Fibroblast of lung (primary cell): ENCODE data around the gene B3GNT9. TPM values are rescaled to one million over a fixed set of nuclear protein-coding genes. Genes with fewer than 3 reads are reported as not detected.

Experiments used
- DNase-seq, 2 donors: peaks; one replicate each; pipeline versions ENCODE4 v3.0.0 to v3.0.0-alpha.2; 2010; ENCODE audit warnings: low read depth in 2 of 2
- H2AFZ ChIP-seq: 2 replicates; pipeline ENCODE4 v1.5.1; 2012; ENCODE audit warnings: low read length, control low read depth, inconsistent platforms
- H3K27ac ChIP-seq: 2 replicates; pipeline ENCODE4 v1.5.1; 2011; ENCODE audit warnings: low read length, control low read depth; ENCODE audit not compliant: insufficient read depth
- H3K27me3 ChIP-seq: 2 replicates; pipeline ENCODE4 v1.5.1; 2011; ENCODE audit warnings: mild to moderate bottlenecking, low read length; ENCODE audit not compliant: control insufficient read depth, insufficient read depth
- H3K36me3 ChIP-seq: 2 replicates; pipeline ENCODE4 v1.5.1; 2011; ENCODE audit warnings: low read length; ENCODE audit not compliant: control insufficient read depth, insufficient read depth
- H3K4me1 ChIP-seq: 2 replicates; pipeline ENCODE4 v1.5.1; 2011; ENCODE audit warnings: low read length; ENCODE audit not compliant: control insufficient read depth, insufficient read depth; ENCODE audit errors: extremely low read depth
- H3K4me2 ChIP-seq: 2 replicates; pipeline ENCODE4 v1.5.1; 2011; ENCODE audit warnings: low read length, control low read depth; ENCODE audit not compliant: insufficient read depth; ENCODE audit errors: extremely low read depth
- H3K4me3 ChIP-seq, 4 experiments: fragments of 200-600 bp in 1 of 4; sonication (generic) in 1 of 4; replicated peaks in 1 of 4; 2 replicates each; pipeline ENCODE4 v1.5.1; 2011 to 2016; ENCODE audit warnings: low read length in 4 of 4, low read depth in 3 of 4, mild to moderate bottlenecking in 3 of 4, control low read depth in 2 of 4, inconsistent platforms in 1 of 4, mixed read lengths in 1 of 4; ENCODE audit not compliant: insufficient read depth in 1 of 4; ENCODE audit errors: control extremely low read depth in 1 of 4
- H3K79me2 ChIP-seq: 2 replicates; pipeline ENCODE4 v1.5.1; 2012; ENCODE audit warnings: mild to moderate bottlenecking, low read length, inconsistent platforms; ENCODE audit not compliant: control insufficient read depth, insufficient read depth
- H3K9ac ChIP-seq: 2 replicates; pipeline ENCODE4 v1.5.1; 2011; ENCODE audit warnings: mild to moderate bottlenecking, low read length, control low read depth; ENCODE audit not compliant: insufficient read depth
- H3K9me3 ChIP-seq: 2 replicates; pipeline ENCODE4 v1.5.1; 2012; ENCODE audit warnings: low read depth, low read length; ENCODE audit not compliant: control insufficient read depth, insufficient read depth
- H4K20me1 ChIP-seq: 2 replicates; pipeline ENCODE4 v1.5.1; 2011; ENCODE audit warnings: low read length; ENCODE audit not compliant: control insufficient read depth, insufficient read depth; ENCODE audit errors: extremely low read depth
- EZH2 ChIP-seq: IDR thresholded peaks from 2 replicates; pipeline ENCODE4 v1.5.1; 2012; ENCODE audit warnings: low read length, control low read depth, mild to moderate bottlenecking; ENCODE audit errors: missing control alignments
- polyA plus RNA-seq, 2 donors: library from polyadenylated mRNA; depleted of rRNA in 1 of 2; stranded (reverse) in 1 of 2; unstranded in 1 of 2; fragments of >200 nt; gene quantifications; 2 replicates each; pipeline ENCODE4 v1.2.1, GENCODE V29; 2011 to 2012; ENCODE audit warnings: missing spikeins in 1 of 2
- total RNA-seq: library from RNA; depleted of rRNA; stranded (reverse); fragments of >200 nt; gene quantifications from 2 replicates; pipeline ENCODE4 v1.2.1, GENCODE V29; 2014
- TF ChIP-seq, protein P1 (sequence below), 2 donors: IDR thresholded peaks in 1 of 2; conservative IDR thresholded peaks in 1 of 2; 1 replicate in 1 of 2; 2 replicates in 1 of 2; pipeline ENCODE4 v1.5.1; 2011 to 2012; ENCODE audit warnings: low read length in 2 of 2, control low read depth in 1 of 2, inconsistent platforms in 1 of 2, low read depth in 1 of 2, mild to moderate bottlenecking in 1 of 2

The B3GNT9 gene
- total and polyA plus RNA-seq, 2 donors (not counting 1 experiment from before 2014, with no cell fraction given), result 29.6 to 34.7 TPM

DNA sequence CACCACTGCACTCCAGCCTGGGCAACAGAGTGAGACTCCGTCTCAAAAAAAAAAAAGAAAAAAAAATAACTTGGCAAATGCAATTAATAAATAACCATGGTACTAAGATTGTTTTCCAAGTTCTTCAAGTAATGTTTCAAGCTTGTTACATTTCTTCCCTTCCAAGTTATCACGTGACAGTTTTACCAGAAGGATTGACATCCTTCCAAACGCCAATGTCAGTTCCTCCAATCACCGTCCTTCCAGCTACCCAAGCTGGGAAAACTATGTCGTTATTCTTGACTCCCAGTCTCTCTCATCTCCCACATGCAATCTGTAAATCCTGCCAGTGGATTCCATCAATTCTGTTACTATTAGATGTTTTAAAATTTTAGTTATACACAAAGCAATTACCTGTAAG lies 44.9 kb downstream of the B3GNT9 start:
- Histone ChIP-seq H3K4me1 (peaks cover 11% of the 10 kb centered on the region), H4K20me1 (no peaks in the 10 kb centered on the region), H3K36me3 (no peaks in the 10 kb centered on the region), H3K27ac (no peak overlapping the region), H3K27me3 (no peaks in the 10 kb centered on the region), H3K9me3 (no peaks in the 10 kb centered on the region), H3K9ac (no peak overlapping the region), H3K4me3 (no peak overlapping the region), H3K4me2 (no peak overlapping the region), H3K79me2 (peaks cover 11% of the 10 kb centered on the region), H2AFZ (no peak overlapping the region)
- TF ChIP-seq, protein P1, sequence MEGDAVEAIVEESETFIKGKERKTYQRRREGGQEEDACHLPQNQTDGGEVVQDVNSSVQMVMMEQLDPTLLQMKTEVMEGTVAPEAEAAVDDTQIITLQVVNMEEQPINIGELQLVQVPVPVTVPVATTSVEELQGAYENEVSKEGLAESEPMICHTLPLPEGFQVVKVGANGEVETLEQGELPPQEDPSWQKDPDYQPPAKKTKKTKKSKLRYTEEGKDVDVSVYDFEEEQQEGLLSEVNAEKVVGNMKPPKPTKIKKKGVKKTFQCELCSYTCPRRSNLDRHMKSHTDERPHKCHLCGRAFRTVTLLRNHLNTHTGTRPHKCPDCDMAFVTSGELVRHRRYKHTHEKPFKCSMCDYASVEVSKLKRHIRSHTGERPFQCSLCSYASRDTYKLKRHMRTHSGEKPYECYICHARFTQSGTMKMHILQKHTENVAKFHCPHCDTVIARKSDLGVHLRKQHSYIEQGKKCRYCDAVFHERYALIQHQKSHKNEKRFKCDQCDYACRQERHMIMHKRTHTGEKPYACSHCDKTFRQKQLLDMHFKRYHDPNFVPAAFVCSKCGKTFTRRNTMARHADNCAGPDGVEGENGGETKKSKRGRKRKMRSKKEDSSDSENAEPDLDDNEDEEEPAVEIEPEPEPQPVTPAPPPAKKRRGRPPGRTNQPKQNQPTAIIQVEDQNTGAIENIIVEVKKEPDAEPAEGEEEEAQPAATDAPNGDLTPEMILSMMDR (conservative IDR thresholded peaks at IDR 0.05 in 1 of 2, IDR thresholded peaks at IDR 0.05 in 1 of 2; ENCODE audit: low read depth in 1 of 2, low read length in 2 of 2), result no peak
- TF ChIP-seq EZH2, result no peak
- DNase-seq, result no peak

DNA sequence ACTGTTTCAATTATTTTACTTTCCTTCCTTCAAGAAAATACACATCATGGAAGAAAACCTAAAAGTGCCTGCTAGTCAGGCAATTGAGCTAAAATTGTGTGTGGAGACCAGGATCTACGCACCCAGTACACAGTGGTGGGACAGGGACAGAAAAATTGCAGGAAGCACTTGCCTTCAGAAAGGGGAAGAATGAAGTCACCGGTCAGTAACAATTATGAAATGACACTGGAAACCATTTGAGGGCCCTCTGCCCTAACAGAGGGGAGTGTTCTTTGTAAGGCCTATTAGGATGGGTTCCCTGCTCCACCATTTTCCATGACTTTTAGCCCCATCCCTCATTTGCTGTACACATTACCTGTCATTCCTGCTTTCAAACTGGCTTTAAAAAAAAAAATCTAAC lies 45.6 kb downstream of the B3GNT9 start:
- no peak overlapping the region for H2AFZ ChIP-seq
- H3K4me3 ChIP-seq, result no peak overlapping the region
- H3K4me2 ChIP-seq, result no peak overlapping the region
- H3K9ac ChIP-seq, result no peak overlapping the region
- H3K4me1 ChIP-seq, result peaks cover 8% of the 10 kb centered on the region
- peaks cover 5% of the 10 kb centered on the region for H3K79me2 ChIP-seq
- no peak overlapping the region for H3K27ac ChIP-seq
- no peaks in the 10 kb centered on the region for H4K20me1 ChIP-seq
- DNase-seq, result no peak
- no peak for TF ChIP-seq EZH2
- TF ChIP-seq, protein P1 (conservative IDR thresholded peaks at IDR 0.05 in 1 of 2, IDR thresholded peaks at IDR 0.05 in 1 of 2; ENCODE audit: low read depth in 1 of 2, low read length in 2 of 2), result no peak
- H3K27me3 ChIP-seq, result no peaks in the 10 kb centered on the region
- H3K9me3 ChIP-seq, result no peaks in the 10 kb centered on the region
- no peaks in the 10 kb centered on the region for H3K36me3 ChIP-seq

GRCh38 chr16:67104845-67105244 lies 46.0 kb downstream of the B3GNT9 start:
- no peaks in the 10 kb centered on the region for H3K27me3 ChIP-seq
- TF ChIP-seq EZH2, result no peak
- TF ChIP-seq, protein P1 (conservative IDR thresholded peaks at IDR 0.05 in 1 of 2, IDR thresholded peaks at IDR 0.05 in 1 of 2; ENCODE audit: low read depth in 1 of 2, low read length in 2 of 2), result no peak
- no peak overlapping the region for H2AFZ ChIP-seq
- DNase-seq, result no peak
- H3K36me3 ChIP-seq, result no peaks in the 10 kb centered on the region
- no peaks in the 10 kb centered on the region for H4K20me1 ChIP-seq
- no peak overlapping the region for H3K27ac ChIP-seq
- no peak overlapping the region for H3K4me2 ChIP-seq
- H3K79me2 ChIP-seq, result peaks cover under 1% of the 10 kb centered on the region
- no peak overlapping the region for H3K9ac ChIP-seq
- H3K4me3 ChIP-seq, result no peak overlapping the region
- H3K9me3 ChIP-seq, result no peaks in the 10 kb centered on the region
- peaks cover 8% of the 10 kb centered on the region for H3K4me1 ChIP-seq
